IPS-18a (cell line): ENCODE data around the gene SKI.

Experiments used
- H3K27ac ChIP-seq: one replicate; pipeline ENCODE4 v1.5.1; 2013; ENCODE audit warnings: low read length
- H3K27me3 ChIP-seq: one replicate; pipeline ENCODE4 v1.6.1; 2013; ENCODE audit warnings: mild to moderate bottlenecking, low read length; ENCODE audit not compliant: control insufficient read depth, insufficient read depth
- H3K36me3 ChIP-seq: one replicate; pipeline ENCODE4 v1.6.1; 2013; ENCODE audit warnings: low read depth, low read length; ENCODE audit not compliant: control insufficient read depth
- H3K4me1 ChIP-seq: one replicate; pipeline ENCODE4 v1.6.1; 2013; ENCODE audit warnings: low read depth, low read length; ENCODE audit not compliant: control insufficient read depth
- H3K4me3 ChIP-seq: one replicate; pipeline ENCODE4 v1.5.1; 2013; ENCODE audit warnings: low read length
- H3K9ac ChIP-seq: one replicate; pipeline ENCODE4 v1.6.1; 2013; ENCODE audit warnings: mild to moderate bottlenecking, low read length, moderate library complexity
- H3K9me3 ChIP-seq: one replicate; pipeline ENCODE4 v1.6.1; 2013; ENCODE audit warnings: low read depth, low read length; ENCODE audit not compliant: control insufficient read depth

The SKI gene

DNA sequence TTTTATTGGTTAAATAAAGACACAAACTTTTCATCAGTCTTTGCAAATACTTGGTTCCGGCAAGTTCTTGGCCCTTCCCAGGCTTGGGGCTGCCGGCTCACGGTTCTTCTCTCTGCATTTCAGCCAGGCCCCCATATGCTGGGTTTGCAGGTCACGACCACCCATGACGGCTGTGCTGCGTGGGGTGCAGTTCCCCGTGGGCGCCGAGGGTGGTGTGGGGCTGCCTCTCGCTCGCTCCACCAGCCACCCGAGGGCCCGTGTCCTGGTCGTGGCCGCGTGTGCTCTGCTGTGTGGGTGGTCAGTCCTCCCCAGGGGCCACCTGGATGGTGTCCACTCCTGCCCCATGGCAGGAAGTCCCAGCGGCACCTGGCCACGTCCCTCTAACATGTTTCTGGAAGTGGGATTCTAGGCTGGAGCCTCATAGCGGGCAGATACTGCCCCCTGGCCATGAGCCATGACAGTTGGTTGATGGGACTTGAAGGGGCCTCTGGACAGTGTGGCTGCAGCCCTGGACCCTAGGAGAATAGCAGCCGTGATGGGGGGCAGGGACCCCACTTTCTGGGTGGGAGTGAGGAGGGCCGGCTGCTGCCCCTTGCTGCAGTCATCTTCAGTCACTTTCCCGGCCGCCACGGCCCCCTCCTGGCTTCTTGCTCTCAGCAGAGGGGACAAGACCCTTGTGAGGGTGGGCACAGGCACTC, 46.3 kb downstream of the SKI start:
- H3K4me3 ChIP-seq: no peak overlapping the region
- H3K36me3 ChIP-seq: no peaks in the 10 kb centered on the region
- no peak overlapping the region for H3K27ac ChIP-seq
- H3K9me3 ChIP-seq: no peaks in the 10 kb centered on the region
- peaks cover 55% of the 10 kb centered on the region for H3K4me1 ChIP-seq
- H3K27me3 ChIP-seq: no peaks in the 10 kb centered on the region
- H3K9ac ChIP-seq: no peak overlapping the region

DNA sequence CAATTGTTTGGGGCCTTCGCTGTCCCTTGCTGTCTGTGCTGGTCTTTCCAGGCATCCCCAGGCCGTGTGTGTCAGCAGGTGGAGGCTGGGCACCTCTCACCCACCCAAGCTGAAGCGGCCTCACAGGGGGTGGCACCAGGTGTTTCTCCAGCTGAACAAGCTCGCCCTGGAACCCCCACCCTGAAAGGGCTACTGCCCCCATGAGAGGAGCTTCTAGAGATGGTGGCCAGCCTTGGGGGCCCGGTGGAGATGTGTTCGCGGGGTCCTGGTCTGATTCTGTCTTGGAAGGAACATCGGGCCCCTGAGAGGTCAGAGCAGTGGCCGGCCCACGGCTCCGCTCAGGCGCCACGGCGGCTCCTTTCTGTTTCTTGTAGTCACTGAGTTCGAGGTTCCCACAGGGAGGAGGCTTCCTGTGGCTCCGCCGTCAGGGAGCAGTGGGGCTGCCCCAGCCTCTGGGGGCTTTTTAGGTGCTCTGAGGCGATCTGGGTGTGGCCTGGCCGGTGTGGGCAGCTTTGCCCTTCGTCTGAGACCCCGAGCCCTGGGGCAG, 46.9 kb downstream of the SKI start:
- peaks cover 62% of the 10 kb centered on the region for H3K4me1 ChIP-seq
- H3K36me3 ChIP-seq: no peaks in the 10 kb centered on the region
- H3K9me3 ChIP-seq: no peaks in the 10 kb centered on the region
- no peak overlapping the region for H3K9ac ChIP-seq
- no peaks in the 10 kb centered on the region for H3K27me3 ChIP-seq
- no peak overlapping the region for H3K27ac ChIP-seq
- no peak overlapping the region for H3K4me3 ChIP-seq

DNA sequence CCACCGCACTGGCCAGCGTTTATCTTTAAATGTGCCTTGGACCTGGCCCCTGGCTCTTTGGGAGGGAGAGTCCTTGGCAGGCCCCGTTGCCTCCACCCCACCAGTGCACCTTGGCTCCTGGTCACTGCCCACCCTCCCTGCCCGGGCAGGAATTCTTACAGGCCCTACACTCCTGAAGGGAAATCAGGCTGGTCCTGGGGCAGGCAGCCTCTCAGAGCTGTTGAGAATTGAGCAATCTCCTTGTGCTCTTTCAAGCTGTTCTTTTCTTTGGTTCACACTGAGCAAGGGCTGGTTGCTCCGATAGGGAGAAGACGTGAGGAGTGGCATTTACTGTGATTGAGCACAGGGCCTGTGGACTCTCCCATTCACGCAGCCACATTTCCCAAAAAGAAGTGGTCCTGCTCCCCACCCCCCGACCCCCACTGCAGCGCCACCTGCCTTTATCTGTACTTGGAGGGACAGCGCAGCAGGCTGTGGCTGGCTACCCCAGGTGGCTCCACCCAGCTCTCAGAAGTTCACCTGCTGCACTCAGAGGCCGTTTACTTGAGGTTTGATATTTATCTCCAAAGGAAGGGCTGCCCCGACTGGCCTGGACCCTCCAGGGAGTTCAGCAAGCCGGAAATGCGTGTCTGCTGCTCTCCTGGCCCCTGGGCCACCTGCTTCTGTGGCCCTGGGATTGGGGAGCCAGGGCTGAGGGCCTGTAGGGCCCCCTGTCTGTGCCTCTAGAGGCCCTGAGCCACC, 47.8 kb downstream of the SKI start:
- peaks cover 56% of the 10 kb centered on the region for H3K4me1 ChIP-seq
- H3K4me3 ChIP-seq: no peak overlapping the region
- H3K36me3 ChIP-seq: no peaks in the 10 kb centered on the region
- no peaks in the 10 kb centered on the region for H3K9me3 ChIP-seq
- no peak overlapping the region for H3K9ac ChIP-seq
- H3K27ac ChIP-seq: no peak overlapping the region
- no peaks in the 10 kb centered on the region for H3K27me3 ChIP-seq

DNA sequence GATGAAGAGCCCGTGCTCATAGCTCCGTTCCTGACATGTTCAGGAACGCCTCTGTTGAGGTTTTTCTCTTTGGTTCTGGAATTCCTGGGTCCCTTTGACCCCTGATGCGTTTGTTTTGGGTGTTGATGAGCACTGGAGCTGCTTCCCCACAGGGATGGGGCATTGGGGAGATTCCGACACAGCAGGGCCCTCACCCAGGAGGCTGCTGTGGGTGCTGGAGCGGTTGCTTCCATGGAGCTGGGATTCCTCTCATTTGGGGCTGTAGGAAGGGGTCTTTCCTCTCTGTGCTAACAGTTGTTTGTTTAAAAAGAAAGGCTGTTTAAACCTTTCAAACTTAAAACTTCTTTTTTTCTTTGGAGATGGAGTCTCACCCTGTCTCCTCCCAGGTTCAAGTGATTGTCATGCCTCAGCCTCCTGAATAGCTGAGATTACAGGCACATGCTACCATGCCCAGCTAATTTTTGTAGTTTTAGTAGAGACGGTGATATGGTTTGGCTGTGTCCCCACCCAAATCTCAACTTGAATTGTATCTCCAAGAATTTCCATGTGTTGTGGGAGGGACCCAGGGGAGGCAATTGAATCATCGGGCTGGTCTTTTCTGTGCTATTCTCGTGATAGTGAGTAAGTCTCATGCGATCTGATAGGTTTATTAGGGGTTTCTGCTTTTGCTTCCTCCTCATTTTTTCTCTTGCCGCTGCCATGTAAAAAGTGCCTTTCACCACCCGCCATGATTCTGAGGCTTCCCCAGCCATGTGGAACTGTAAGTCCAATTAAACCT, 48.9 kb downstream of the SKI start:
- Histone ChIP-seq H3K4me3 (no peak overlapping the region), H3K9ac (no peak overlapping the region), H3K27me3 (no peaks in the 10 kb centered on the region), H3K27ac (no peak overlapping the region), H3K4me1 (peaks cover 48% of the 10 kb centered on the region), H3K36me3 (no peaks in the 10 kb centered on the region), H3K9me3 (no peaks in the 10 kb centered on the region)

DNA sequence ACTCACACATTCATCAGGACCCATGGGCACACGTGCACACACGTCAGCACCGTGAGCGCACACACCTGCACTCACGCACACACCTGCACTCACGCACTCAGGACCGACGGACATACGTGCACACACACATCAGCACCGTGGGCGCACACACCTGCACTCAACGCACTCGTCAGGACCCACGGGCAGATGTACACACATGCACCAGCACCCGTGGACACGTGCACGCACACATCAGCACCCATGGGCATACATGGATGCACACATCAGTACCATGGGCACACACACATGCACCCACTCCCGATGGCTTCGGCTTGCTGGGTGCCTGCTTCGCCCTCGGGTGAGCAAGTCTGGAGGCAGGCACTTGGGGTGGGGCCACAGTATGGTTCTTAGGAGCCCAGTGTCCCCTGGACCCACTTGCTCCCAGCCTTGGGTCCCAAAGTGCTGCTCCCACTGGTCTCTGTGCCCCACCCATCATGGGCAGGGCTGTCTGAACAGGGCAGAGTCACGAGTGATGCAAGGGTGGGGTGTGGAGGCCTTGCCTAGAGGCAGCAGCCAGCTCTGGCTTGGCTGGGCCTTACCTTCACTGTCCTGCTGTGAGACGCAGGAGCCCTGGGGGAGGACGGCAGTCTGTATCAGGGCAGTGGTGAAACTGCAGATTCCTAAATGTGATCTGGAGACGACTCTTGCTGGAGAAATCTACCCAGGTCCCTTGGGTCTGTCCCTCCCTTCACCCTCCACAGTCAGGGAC, 49.8 kb downstream of the SKI start:
- Histone ChIP-seq H3K9me3 (no peaks in the 10 kb centered on the region), H3K27ac (peak overlapping the region; percentile 20), H3K27me3 (no peaks in the 10 kb centered on the region), H3K4me3 (no peak overlapping the region), H3K9ac (no peak overlapping the region), H3K4me1 (peaks cover 44% of the 10 kb centered on the region), H3K36me3 (no peaks in the 10 kb centered on the region)

DNA sequence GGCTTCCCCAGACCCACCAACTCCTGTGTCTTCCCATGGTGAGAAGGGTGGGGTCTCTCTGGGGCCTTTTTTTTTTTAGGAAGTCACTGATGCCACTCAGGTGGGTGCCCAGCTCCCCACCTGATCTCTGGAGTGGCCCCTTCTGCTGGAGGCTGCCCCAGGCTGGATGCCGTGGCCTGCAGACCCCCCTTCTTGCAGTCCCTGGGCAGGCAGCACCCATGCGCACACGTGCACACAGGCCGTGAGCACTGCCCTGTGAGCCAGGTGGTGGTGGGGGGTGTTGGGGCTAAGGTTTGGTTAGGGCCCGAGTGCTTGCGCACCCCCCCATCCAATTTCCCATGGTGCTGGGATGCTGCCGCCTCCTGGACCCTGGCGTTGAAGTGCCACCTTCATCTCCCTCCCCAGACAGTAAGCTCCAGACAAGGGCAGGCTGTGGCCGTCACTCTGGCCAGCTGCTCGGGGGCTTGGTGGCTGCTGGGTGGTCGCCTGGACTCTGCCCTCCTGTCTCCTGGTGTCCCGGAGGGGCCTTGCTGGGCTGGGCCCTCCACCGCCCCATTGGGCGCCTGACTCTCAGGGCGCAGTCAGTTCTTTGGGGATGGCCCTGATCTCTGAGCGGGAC, 50.6 kb downstream of the SKI start:
- H3K9me3 ChIP-seq: no peaks in the 10 kb centered on the region
- no peak overlapping the region for H3K27ac ChIP-seq
- H3K27me3 ChIP-seq: no peaks in the 10 kb centered on the region
- H3K4me1 ChIP-seq: peaks cover 44% of the 10 kb centered on the region
- H3K36me3 ChIP-seq: no peaks in the 10 kb centered on the region
- H3K4me3 ChIP-seq: no peak overlapping the region
- no peak overlapping the region for H3K9ac ChIP-seq

DNA sequence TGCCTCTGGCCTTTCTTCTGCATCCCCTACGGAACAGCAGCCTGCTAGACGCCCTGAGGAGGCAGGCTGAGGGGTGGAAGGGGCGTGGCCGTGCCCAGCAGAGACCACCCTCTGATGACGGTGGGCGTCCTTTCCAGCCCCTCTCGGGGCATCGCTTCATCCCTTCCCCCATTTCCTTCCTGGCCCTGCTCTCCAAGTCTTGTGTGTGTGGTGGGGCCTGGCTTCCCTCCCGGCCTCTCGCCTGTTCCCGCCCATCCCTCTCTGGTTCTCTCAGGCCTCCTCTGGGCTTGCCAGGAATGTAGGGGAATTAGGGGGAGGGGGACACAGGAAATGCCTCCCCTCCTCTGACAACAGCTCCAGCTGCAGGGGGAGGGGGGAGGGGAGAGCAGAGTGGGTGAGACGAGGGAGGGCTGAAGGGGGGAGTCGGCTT, 51.1 kb downstream of the SKI start:
- Histone ChIP-seq H3K36me3 (no peaks in the 10 kb centered on the region), H3K27me3 (no peaks in the 10 kb centered on the region), H3K9ac (no peak overlapping the region), H3K27ac (no peak overlapping the region), H3K9me3 (no peaks in the 10 kb centered on the region), H3K4me1 (peaks cover 44% of the 10 kb centered on the region), H3K4me3 (no peak overlapping the region)

DNA sequence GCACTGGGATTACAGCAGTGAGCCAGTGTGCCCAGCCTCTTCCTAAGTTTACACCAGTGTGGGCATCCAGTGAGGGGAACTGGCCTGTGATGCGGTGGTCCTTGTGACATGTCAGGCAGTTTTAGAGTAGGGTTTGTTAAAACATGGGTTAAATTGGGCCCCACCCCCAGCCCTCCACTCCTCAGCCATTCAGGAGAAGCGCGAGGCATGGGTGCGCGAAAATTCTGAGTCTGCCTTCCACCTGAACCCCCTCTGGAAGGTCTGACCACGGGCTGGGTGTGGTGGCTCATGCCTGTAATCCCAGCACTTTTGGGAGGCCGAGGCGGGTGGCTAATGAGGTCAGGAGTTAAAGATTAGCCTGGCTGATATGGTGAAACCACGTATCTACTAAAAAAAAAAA, 51.7 kb downstream of the SKI start:
- H3K9me3 ChIP-seq: no peaks in the 10 kb centered on the region
- H3K27ac ChIP-seq: peak overlapping the region; percentile 75
- H3K4me1 ChIP-seq: peaks cover 44% of the 10 kb centered on the region
- peak overlapping the region; percentile 17 for H3K9ac ChIP-seq
- H3K36me3 ChIP-seq: no peaks in the 10 kb centered on the region
- H3K4me3 ChIP-seq: no peak overlapping the region
- H3K27me3 ChIP-seq: no peaks in the 10 kb centered on the region

DNA sequence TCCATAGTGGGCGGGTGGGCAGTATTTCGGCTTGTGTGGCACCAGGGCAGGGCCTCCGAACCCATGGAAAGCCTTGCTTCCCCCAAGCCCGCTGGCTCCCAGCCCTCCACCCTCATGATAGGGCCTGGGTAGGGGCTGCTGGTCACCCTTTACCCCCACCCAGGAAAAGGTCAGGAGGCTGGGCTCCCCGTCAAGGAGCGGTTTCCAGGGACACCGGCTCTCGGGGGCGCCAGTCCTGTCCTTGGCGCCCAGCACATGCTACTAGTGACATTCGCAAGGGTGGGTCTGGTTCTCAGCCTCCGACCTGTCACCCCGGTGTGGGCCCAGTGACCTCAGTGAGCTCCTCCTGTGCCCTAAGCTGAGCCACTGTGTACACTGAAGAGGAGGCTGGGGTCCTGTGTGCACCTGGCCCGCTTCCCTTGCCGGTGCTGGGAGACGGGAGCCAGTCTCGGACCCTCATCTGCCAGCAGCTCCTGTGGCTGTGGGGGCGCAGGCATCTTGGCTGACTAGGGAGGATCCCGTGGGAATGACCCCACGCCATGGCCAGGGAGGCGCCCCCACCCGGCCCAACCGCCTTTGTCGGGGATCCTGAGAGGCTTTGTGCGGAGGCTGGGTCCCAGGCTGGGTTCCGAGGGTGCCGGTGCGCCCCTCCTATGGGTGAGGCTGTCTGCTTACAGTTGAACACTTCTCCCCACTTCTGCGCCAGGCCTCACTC, 54.6 kb downstream of the SKI start:
- Histone ChIP-seq H3K4me3 (no peak overlapping the region), H3K9ac (no peak overlapping the region), H3K9me3 (no peaks in the 10 kb centered on the region), H3K27ac (no peak overlapping the region), H3K27me3 (no peaks in the 10 kb centered on the region), H3K36me3 (no peaks in the 10 kb centered on the region), H3K4me1 (peaks cover 22% of the 10 kb centered on the region)

DNA sequence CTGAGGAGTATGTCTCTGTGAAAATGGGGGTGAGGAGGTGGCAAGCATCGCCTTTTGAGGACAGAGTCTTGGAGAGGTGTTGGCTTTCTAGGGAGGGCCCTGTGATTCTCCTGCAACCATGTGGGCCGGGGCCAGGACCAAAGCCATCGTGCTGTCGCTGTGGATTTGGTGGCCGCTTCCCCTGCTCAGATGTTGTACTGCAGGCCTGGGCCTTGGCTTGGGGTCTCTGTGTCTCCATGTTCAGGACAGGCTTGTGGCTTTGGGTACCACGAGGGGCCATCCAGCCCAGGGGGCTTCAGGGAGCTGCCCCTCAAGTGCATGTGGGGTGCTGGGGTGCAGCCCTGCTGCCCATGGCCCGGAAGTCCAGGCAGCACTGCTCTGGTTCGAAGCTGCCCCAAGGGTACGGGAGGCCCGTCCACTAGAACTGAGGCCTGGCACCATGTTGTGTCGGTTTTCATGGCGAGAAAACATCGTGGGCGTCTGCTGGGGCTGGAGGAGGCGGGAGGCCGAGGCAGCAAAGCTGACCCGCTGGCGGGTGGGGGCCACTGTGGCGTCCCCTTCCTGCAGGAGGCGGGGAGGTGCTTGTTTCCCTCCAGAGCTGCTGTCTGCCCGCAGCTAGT, 55.4 kb downstream of the SKI start:
- Histone ChIP-seq H3K27me3 (no peaks in the 10 kb centered on the region), H3K4me1 (peaks cover 16% of the 10 kb centered on the region), H3K9me3 (no peaks in the 10 kb centered on the region), H3K36me3 (no peaks in the 10 kb centered on the region), H3K27ac (no peak overlapping the region), H3K9ac (no peak overlapping the region), H3K4me3 (no peak overlapping the region)
